GM20000 (cell line): ENCODE data around the gene PIM3.
A peak's percentile ranks its signal among the peaks of the same experiment; 100 is the strongest.

Source experiments
- DNase-seq: peaks from one replicate; pipeline ENCODE4 v3.0.0; 2012; ENCODE audit warnings: low spot score
- TF ChIP-seq, protein P1 (sequence below): IDR thresholded peaks from 2 replicates; pipeline ENCODE4 v1.5.1; 2012; ENCODE audit warnings: mild to moderate bottlenecking, control low read depth; ENCODE audit errors: extremely low read depth, missing control alignments

Gene PIM3

GRCh38 chr22:49923445-49923844 lies 37.1 kb upstream of the PIM3 start:
- TF ChIP-seq, protein P1, sequence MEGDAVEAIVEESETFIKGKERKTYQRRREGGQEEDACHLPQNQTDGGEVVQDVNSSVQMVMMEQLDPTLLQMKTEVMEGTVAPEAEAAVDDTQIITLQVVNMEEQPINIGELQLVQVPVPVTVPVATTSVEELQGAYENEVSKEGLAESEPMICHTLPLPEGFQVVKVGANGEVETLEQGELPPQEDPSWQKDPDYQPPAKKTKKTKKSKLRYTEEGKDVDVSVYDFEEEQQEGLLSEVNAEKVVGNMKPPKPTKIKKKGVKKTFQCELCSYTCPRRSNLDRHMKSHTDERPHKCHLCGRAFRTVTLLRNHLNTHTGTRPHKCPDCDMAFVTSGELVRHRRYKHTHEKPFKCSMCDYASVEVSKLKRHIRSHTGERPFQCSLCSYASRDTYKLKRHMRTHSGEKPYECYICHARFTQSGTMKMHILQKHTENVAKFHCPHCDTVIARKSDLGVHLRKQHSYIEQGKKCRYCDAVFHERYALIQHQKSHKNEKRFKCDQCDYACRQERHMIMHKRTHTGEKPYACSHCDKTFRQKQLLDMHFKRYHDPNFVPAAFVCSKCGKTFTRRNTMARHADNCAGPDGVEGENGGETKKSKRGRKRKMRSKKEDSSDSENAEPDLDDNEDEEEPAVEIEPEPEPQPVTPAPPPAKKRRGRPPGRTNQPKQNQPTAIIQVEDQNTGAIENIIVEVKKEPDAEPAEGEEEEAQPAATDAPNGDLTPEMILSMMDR: no peak
- DNase-seq: no peak

DNA sequence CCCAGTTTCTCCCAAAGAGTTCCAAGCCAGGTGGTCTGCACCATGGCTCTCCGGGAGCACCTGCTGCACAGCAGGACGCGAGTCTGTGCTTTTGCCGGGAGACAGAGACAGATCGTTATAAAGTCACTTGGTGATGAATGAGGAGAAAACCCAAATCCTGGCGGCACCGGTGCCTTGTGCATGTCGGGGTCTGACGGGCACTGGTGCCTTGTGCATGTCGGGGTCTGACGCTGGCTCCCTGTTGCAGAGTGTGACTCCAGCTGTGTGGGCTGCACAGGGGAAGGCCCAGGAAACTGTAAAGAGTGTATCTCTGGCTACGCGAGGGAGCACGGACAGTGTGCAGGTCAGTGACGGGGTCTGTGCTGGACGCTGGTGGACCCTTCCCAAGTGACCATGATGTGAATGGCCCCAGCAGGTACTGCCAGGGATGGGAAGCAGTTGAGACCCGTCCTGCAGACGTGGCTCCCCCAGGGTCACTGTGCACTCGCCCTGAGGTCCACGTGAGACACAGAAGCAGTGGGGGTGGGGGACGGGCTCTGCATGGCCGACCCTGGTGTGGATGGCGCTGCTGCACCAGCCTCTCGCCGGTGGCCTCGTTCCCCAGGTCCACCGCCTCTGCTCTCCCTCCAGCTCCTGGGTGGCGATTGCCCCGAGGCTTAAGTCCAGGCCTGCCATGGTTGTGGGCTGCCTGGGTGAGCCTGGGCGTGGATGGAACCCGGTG lies 36.3 kb upstream of the PIM3 start:
- TF ChIP-seq, protein P1: no peak
- no peak for DNase-seq

- TF ChIP-seq, protein P1: no peak
- peak; percentile 77 for DNase-seq
Measured at GRCh38 chr22:49925525-49926128, 34.9 kb upstream of the PIM3 start.

DNA sequence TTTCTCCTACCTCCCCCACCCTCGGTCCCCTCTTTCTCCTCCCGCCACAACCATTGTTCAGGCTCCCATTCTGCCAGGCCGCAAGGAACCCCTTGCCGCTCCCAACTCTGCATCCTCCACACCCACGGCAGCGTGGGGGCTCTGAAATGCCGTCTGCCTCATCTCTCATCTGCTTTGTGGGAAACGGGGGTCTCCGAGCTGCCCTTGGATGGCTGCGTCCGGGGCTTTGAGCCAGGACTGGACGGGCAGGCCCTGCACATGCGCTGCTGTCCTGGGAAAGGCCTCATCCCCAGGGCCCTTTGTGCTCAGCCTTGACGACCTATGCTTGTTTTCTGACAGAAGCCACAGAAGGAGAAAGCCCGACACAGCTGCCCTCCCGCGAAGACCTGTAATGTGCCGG lies 33.7 kb upstream of the PIM3 start:
- TF ChIP-seq, protein P1: no peak
- DNase-seq: no peak

DNA sequence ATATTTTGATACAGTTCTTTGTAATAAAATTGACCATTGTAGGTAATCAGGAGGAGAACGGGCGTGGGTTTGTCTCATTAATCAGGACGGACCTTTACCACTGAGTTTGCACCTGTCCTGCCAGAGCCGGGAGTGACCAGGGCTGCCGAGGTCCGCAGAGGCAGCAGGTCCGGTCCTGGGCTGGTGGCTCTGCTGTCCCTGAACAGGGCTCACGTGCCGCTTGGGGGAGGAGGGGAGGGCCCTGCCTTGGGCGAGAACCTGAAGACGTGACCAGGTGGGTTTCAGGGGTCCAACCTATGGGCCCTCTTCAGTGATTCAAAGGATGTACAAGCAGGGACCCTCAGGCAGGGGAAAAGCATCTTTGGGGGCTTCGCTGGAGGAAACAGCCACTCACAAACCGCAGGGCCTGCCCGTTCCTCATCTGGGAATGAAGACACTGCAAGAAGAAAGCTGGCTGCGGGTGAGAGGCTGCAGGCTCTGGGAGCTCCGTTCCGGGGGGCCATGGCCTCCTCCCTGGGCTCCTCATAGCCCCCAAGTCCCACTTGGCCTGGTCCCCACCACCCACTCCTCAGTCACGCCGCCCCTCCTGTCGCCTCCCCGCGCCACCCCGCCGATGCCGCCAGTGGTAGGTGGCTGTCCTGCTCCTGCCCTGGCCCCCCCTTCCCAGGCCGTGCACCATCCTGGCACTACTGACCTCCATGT lies 32.9 kb upstream of the PIM3 start:
- TF ChIP-seq, protein P1: no peak
- no peak for DNase-seq

DNA sequence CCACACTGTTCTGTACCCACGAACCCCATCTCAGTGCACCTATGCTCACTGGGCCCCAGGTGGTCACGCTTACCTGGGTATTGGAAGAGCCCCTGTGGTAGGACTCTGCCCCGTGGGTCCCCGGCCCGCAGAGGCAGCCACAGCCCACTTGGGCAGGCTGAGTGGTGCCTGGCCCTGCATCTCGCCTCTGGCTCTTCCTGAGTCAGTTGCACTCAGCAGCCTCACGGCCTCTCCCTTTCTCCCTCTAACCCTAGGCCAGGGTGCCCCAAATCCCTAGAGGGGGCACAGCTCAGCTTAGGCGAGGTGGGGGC lies 32.4 kb upstream of the PIM3 start:
- DNase-seq: no peak
- TF ChIP-seq, protein P1: no peak

GRCh38 chr22:49928555-49929210 lies 31.9 kb upstream of the PIM3 start:
- no peak for DNase-seq
- TF ChIP-seq, protein P1: no peak
